ENCODE results near the gene PGBD5.

The PGBD5 gene

DNA sequence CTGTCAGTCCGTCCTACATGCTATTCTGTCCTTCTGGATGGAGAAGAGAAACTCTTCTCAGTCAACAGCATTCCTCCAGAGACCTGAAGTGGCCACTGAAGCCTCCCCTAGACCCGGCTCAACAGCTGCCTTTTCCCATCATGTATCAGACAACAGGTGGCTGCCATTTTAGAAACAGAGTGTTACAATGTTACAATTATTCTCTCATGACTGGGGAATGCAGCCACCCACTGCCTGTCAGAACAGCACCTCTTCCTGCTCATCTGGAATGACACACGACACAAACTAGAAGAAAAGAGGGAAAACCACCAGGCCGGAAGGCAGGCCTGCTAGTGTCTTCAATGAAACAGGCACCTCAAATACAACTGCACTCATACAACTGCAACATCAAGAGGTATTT lies 105.3 kb downstream of the PGBD5 start:
- DNase-seq: peak; percentile 52

DNA sequence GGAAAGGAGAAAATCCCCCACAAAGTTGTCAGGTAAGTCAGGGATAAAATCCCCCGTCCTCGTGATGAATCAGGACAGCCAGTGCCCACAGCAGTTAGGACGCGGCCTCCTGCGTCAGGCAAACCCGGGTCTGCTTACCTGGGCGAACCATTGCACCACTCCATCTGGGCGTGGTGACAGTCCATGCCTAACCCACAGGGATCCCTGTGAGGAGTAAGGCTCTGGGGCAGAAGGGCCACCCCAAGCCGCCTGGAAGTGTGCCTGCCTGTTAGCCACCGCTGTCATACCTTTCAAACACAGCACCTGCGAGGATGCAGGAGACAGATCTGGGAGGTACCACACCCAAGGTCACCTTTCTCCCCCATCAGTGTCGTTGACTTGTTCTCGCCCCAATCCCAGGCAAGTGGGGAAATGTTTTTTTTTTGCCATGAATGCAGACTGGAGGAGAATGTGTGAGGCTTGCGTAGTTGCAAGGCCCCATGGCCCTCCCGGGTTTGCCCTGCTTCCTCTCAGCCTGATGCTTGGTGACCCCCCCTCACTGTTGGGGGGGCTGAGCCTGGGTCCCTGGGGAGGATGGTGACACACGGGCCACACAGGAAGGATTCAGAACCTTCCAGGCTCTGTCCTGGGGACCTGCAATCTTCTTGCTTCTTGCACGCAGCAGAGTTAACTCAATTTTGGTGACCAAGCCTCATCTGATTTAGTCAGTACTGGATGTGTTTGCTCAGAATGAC lies 107.0 kb downstream of the PGBD5 start:
- no peak for DNase-seq

DNA sequence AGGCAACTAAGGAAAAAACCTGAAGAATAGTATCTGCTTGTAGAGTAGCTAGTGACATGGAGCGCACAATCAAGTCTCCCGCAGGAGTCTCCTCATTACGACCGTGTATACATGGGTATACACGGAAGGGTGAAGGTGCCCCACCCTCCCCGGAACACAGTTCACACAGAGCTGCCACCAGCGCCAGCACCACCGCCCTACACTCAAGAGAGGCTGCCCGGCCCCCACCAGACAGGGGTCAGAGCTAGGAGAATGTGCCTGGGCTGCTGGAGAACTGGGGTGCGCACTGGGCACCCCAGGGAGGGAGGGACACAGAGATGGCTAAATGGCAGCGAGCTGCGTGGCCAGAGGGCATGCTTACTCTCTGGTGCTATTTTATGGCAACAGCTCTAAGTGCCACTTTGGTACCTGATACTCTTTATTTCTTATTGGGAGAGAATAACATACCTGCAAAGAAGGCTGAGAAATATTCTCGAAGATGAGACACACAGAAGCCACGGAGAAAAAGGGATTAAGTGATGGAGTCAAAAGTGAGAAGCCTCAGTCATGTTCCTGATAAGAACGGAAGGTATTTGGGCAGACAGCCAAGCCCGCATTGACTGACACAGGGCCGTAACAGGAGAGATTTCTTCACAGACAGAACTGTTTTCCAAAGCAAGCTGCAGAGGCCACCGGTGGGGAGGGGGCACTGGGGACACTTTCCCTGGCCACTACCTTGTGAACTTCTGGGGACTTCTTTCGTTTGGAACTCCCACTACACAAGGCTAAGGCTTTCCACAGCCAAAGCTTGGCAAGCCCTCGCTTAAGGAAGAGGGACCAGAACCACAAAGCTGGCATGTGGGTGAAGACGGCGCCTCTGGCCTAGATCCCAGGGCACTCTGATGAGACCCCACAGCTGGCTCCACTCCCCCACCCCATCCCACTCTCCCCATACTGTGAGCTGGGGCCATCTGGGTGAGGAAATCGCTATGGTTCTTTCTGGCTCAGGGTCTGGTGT lies 108.0 kb downstream of the PGBD5 start:
- DNase-seq: no peak

DNA sequence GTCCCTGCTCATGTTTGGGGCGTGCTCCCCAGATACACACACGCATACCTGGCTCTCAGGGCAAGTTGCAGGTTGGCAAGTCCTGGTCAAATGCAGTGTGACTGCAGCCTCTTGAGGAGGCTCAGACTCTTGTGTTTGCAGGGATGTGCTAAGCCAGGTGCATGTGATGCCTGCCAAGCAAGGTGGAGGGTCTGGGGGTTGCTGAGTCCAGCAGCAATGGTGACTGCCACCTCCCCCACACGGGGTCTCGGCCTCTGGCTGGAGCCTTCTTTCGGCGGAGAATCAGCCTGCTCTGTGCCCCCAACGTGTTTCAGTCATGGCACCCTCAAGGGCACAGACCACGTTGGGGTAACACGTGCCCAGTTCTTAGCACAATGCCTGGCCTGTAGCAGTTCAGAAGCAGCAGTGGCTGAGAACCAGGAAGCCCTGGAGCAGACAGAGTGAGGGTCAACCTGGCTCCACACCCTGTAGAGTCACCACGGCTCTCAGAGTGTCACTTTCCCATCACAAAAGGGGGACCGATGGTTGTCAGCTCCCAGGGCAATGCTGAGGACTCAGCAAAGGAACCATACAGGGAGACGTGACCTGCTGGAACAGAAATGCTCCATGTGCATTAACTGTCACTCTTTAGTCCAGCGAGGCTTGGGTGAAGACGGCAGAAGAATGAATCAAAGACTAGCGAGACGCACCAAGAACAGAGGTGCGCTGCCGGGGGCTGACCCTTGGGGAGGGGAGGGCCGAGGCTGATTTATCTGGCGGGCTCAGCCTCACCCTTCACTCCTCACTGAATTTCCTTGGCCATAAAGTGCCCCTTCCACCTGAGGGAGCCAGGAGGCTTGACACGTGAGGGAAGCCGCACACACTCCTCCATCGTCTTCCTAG lies 109.0 kb downstream of the PGBD5 start:
- DNase-seq: no peak

DNA sequence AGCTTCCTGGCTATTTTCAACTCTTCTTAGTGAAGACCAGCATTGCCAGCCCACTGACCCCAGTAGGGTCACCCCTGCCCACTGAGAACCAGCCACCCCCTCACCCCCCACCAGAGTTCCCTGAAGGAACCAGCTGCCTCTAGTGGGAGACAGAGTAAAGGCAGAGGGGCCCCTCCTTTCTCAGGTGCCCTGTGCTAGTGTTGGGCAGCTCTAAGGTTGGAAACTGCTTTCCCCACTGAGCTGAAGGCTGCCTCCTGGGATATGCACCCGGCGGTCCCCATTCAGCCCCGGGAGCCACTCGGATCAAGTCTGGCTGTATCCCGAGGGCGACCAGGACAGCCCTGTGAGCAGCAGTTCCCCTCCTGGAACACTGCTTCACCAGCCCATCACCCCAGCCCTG lies 111.0 kb downstream of the PGBD5 start:
- DNase-seq: no peak

DNA sequence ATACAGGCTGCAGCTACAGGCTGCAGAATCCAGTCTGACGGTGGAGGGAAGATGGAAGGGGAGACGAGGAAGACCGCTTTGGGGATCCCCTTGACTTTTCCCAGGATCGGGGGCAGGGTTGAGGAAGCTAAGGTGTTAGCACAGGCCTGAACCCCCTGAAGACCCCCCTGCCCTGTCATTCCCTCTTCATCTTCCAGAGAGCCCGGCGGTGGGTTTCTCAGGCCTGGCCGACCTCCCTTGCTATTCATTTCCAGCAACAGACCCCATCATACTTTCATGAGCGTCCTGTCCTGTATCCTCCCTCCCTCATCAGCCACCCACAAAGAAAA lies 112.0 kb downstream of the PGBD5 start:
- no peak for DNase-seq

DNA sequence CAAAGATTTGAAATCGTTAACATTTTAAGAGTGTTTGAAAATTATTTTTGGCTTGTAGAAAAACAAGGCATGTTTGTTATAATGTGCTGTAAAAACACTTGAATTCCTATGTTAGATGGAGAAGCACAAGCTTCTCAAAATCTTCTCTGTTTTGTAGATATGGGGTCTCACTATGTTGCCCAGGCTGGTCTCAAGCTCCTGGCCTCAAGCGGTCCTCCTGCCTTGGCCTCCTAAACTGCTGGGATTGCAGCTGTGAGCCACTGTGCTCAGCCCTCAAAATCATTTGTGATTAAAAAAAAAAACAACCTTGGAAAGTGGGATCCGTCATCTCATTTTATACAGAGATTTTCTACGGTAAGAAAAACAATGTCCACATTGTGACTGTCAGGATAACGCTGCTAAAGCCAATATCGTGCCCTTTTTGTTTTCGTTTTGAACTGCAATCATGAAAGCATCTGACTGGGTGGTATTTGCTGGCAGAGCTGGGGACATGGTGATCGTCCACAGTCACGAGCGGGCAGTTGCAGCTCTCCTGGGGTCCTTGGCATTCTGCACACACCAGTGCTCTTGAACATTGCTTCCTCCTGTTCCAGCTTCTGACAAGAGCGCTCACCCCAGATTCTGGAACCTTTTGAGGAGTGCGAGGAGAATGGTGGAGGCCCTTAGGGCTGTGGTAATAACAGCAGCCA lies 112.5 kb downstream of the PGBD5 start:
- DNase-seq: no peak

DNA sequence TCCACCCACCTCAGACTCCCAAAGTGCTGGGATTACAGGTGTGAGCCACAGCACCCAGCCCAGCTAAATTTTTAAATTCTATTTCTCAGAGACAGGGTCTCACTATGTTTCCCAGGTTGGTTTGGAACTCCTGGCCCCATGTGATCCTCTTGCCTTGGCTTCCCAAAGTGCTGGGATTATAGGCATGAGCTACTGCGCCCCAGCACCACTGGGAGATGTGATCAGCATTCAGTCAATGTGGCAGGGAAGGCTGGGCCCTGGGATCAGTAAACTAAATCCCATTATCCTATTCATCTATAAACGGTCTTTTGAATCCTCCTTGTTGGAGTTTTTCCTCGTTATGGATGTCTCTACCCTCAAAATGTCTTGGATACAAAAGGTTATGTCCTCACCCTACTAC lies 113.5 kb downstream of the PGBD5 start:
- DNase-seq: no peak

DNA sequence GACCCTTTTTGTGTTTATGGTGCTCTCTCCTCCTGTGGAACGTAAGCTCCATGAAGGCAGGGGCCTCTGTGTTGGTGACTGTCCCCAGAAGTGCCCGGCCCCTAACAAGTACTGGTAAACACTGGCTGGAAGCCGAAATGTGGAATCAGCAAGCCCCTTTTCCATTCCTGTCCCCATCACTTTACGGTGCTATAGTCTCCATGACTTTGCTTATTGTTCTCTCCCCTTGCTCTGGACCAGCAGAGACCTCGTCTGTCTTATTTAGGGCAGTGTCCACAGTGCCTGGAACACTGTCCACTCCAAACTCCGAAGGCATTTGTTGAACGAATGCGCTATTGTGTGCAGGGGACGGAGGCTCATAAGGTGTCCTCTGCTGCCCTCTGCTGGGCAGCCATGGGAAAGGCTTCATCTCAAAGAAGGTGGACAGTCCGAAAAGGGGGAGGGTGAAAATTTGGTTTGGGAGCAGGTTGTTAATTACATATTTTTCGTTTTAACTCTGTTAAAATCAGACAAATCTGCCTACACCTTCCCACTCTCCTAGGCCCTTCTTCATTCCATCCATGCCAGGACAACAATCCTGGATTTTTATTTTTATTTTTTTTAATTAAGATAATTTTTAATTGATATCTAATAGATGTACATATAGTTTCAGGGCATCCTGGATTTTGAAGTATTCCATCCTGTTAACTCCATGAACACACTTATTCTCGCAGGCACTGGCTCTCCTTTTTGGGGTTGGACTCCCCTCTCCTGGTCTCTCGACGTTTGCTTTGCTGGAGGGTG lies 115.6 kb downstream of the PGBD5 start:
- DNase-seq: peak; percentile 81

DNA sequence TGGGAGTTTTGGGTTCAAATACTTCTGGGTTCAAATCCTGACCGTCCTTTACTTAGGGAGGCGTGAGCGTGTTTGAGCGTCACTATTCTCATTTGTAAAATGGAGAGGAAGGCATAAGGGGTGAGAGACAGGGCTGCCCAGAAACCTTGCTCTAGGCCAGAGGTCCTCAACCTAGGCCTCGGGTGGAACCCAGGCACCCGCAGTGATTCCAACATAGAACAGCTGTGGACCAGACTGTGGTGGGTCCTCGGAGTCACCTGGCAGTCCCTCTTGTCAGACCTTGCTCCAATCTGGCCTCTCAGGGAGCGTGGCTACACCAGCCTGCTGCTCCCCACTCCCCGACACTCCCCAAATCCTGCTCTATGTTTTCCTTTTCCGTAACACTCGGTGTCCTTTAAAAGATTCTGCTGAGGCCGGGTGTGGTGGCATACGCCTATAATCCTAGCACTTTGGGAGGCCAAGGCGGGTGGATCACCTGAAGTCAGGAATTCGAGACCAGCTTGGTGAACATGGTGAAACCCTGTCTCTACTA lies 116.4 kb downstream of the PGBD5 start:
- DNase-seq: no peak

DNA sequence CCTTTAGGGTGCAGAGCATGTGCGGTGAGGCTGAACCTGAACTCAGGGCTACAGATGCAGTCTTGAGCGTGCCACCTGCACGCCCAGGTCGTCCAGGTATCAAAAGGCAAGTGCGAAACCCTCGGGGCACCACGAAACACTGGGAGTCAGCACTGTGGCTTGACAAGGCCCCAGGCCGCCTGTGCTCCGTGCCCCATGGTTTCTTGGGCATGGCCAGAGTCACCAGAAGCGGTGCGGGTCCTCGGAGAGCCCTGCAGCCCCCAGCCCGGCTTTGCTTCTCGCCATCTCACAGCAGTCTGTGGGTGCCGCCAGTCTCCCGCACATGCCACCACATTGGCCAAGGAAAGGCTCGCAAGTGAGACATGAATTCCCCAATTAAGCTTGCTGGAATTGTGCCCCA lies 117.3 kb downstream of the PGBD5 start:
- DNase-seq: no peak

DNA sequence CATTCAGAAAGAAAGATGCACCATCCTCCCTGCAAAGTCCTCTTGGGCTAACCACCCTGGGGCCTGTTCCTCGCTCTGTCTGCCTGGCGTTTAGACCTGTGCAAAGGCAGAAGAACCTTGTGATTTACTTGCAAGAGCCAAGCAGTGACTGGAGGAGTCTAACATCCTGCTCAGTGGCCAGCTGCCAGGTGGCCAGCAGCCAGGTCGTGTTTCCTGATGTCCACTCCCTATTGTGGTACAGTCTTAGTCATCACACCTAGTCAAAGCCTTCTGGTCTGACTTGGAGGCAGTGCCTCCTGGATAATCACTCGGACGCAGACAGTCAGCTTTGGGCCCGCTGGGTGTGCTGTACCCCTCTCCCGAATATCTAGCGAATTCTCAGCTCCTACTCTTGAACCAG lies 118.1 kb downstream of the PGBD5 start:
- no peak for DNase-seq

DNA sequence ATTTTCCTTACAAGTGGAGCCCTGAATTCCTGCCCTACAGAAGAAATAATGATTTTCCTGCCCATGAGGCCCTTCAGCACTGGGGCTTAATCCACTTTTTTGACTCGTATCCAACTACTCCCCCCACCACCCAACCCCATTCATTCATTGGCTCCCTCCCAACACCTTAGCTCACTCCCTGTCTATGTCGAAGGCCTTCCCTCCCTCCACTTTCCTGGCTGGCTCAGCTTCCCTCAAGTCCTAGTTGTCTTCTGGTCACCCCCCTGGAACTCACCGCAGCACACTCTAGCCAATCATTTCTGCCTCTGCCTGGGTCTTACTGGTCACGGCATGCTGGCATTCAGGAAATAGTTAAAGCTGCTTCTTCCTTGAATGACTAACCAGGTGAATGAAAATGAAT lies 118.9 kb downstream of the PGBD5 start:
- no peak for DNase-seq

DNA sequence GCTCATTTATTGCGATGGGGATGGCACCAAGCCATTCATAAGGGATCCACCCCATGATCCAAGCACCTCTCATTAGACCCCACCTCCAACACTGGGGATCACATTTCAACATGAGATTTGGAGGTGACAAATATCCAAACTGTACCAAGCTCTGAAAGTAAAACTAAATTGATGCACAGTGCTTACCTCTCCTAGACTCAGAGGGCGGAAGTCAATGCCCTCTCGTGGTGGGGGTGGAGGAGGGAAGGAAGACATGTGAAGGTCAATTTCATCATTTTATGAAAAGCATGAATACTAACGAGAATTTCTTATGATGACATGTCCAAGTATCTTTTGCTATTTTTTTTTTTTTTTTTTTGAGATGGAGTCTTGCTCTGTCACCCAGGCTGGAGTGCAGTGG lies 120.0 kb downstream of the PGBD5 start:
- no peak for DNase-seq

DNA sequence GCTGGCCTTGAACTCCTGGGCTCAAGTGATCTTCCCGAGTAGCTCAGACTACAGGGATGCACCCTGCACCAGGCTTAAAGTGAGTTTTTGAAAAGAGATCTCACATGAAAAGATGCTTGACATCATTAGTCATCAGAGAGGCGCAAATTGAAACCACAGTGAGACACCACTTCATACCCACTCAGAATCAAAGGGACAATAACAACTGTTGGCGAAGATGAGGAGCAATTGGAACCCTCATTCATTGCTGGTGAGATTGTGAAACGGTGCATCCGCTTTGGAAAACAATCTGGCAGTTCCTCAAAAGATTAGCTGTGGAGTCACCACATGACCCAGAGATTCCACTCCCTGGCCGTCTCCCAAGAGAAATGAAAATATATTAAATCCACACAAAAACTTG lies 122.3 kb downstream of the PGBD5 start:
- DNase-seq: no peak

DNA sequence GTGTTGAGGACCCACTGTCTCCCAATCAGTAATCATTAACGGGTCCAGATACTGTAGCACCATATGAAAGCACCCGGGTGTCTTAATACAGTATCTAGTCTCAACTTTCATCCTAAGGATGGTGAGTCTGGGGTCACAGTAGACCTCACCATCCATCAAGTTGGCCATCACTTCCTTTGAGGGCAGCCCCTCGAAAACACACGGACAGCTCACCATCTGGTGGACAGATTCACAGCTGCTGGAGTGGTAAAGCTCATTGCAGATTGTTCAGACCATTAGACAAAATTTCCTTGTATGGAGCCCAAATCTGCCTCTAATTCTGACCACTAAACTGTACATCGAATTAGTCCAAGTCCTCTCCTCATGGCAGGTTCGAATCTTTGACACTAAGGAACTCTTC lies 123.1 kb downstream of the PGBD5 start:
- DNase-seq: no peak

DNA sequence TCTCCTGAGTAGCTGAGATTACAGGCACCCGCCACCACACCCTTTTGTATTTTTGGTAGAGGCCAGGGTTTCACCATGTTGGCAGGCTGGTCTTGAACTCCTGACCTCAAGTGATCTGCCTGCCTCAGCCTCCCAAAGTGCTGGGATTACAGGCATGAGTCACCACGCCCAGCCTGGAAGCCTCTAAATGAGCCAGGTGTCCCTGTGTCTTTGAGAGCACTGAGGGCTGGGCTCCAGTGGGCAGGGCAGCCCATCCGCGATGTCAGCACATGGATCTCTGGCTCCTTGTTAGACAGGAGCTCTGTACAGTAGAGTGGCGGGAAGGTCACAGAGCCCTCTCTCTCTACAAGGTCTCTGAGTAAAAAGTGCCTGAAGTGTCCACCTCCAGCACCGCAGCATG lies 124.3 kb downstream of the PGBD5 start:
- DNase-seq: no peak

DNA sequence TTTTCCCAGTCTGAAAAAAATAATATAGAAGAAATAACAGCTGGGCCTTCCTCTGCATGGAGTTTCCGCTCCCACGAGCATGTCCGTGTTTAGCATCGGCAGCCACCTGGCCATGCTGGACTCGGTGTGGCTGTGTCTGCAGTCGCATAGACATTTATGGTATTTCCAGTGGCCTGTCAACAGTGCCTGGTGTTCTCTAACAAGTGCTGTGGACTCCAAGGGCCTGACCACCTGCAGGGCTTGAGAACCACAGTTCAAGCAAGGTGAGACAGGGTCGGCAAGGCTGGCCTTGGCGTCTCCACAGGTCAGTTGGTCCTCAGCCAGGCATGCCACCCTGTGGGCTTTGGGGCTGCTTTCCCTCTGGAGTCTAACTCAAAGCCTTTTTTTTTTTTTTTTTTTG lies 124.8 kb downstream of the PGBD5 start:
- no peak for DNase-seq

DNA sequence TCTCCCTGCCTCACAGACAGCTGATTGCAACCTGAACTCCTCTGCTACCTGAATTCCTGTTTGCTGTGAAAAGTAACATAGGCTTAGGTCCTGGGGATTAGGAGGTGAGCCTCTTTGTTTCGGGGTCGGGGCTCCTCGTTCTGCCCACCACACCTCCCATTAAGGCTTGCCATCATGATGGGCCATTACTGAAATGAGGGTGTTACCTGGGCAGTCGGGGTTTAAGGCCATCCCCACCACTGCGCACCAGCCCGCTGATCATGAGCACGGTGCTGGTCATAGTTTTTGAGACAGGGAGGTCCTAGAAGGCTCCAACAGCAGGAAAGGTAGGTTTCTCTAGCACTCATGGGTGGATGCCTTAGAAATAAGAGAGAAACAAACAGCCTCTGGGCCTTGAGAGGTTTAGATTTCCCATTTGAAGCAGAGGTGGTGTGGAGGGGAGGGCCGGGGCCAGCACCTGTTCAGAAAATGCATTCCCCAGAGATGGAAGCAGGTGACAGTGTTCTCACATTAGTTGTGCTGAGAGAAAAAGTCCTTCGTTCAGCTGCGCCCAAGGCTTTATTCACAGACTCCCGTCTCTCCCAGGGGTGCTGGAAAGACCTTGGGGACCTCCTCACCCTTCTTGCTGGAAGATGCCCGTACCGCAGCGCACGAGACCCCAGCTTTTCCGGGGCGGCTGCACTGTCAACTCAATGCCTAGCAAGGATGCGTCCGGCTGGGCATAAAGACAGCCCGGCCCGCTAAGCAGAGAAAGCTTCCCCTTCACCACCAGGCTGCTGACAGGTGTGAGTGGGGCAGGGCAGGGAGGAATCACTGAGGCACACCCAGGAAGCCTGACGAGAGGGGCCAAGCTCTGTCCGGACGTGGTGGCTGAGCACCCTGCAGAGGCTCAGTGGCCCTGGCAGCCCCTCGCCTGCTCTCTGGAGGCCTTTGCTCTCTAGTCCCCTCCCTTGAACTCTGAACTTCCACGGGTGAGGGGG lies 125.5 kb downstream of the PGBD5 start:
- no peak for DNase-seq
